ENCODE data around the gene IGSF21.

- no peak for TF ChIP-seq CTCF (IDR thresholded peaks at IDR 0.05; ENCODE audit: low read depth, low read length, missing input control)
- no peak for TF ChIP-seq REST (IDR thresholded peaks at IDR 0.05)
- no peak for TF ChIP-seq ZBTB33 (IDR thresholded peaks at IDR 0.05)
- TF ChIP-seq SP1 (IDR thresholded peaks at IDR 0.05): no peak
- no peak for TF ChIP-seq GABPA (IDR thresholded peaks at IDR 0.05 in 1 of 2, conservative IDR thresholded peaks at IDR 0.05 in 1 of 2)
- TF ChIP-seq ATF3 (IDR thresholded peaks at IDR 0.05): no peak
- no peak for TF ChIP-seq JUND (IDR thresholded peaks at IDR 0.05)
- no peak for TF ChIP-seq YY1 (IDR thresholded peaks at IDR 0.05)
Observed at GRCh38 chr1:18237371-18237770, 129.8 kb downstream of the IGSF21 start.

All from liver (tissue), 3 donors.